ENCODE measurements around the gene SERPINA4. TPM values are rescaled to one million over a fixed set of nuclear protein-coding genes. Genes with fewer than 3 reads are reported as not detected.

The SERPINA4 gene
- total RNA-seq (not detected), polyA plus RNA-seq (not detected)
- long read RNA-seq, donor 1 = 0 reads
- long read RNA-seq, donor 2 = 0 reads

DNA sequence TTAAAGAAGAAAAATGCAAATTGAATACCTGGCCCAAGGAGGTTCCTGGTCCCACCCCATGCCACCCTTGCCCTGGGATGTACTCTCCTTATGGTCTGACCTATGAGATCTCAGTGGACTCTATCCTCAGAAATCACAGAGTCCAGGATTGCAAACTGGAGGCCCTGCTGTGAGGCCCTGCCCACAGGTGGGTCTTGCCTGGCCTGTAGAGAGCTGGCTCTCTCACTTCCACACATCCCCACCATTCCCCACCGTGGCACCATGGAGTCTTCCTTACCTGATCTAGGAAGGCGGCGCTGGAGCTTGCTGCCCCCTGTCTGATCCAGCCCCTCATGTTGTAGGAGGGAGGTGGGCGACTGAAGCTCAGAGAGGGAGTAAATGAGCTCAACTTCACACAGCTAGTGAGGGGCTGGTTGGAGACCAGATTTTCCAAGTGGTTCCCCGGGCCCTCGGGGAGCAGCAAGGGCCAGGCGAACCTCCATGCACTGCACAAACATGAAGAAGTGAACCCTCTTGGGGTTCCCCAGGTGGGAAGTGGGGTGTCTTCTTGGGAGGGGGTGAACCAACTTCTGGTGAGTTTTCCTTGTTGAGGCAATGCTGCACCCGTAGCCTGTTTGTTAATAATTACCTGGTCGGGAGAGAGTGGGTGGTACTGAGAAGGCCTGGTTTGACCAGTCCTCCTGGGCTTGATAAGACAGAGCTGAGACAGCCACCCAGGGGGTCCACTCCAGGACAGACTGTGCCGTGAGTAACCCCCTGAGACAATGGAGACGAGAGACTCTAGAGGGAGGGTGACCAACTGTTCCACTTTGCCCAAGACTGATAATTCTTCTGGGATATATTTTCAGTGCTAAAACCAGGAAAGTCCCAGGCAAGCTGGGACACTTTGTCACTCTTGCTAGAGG is at the start of gene SERPINA4:
Gene SERPINA4 (plus strand): TSS at position 692 of the 905 bp plus-strand sequence. CDS start 2,041 bp downstream, outside the sequence.
- Histone ChIP-seq H3K4me3 (ENCODE audit: low read length in 2 of 2) (no peak within 1 kb of the TSS), H3K4me1 (ENCODE audit: control insufficient read depth in 1 of 2, insufficient read depth in 2 of 2, low read length in 2 of 2) (no peaks in the 10 kb centered on the region), H3K9me3 (ENCODE audit: control insufficient read depth, low read length) (peaks cover 4% of the 10 kb centered on the region), H3K27me3 (ENCODE audit: control insufficient read depth in 1 of 2, insufficient read depth in 2 of 2, low read length in 1 of 2) (peaks cover 0 to 3% of the 10 kb centered on the region in 2 donors), H3K36me3 (ENCODE audit: control insufficient read depth in 1 of 2, insufficient read depth in 2 of 2, low read length in 1 of 2) (no peaks in the 10 kb centered on the region), H3K27ac (ENCODE audit: low read depth in 1 of 2, low read length in 2 of 2) (no peak within 1 kb of the TSS)
- 84 to 86% methylated on average over 11 of the region's 11 CpGs for WGBS, 2 donors
- intact Hi-C loops (cut with DNase I) = no loop called here
- ATAC-seq (ENCODE audit: low FRiP score) = no peak
- DNase-seq = no peak

DNA sequence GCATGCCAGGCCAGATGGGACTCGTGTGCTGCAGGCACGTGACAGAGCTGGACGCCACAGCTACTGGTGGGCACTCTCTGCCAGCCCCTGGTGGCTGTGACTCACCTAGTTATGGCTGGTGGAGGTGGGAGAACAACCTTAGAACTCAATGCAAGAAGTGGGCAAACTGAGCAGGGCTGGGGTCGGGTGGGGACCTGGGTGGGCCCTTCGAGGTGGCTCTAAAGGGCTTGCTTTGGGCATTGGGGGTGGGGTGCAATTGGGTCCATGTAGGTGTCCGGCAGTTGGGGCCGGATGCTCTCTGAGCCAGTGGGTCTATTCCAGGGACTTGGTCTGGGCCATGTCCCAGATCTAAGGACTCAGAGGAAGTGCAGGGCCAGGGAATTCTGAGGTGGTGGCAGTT is 46.9 kb upstream of the SERPINA4 start:
- H3K27ac ChIP-seq (ENCODE audit: low read depth in 1 of 2, low read length in 2 of 2) = no peak overlapping the region
- H3K9me3 ChIP-seq (ENCODE audit: control insufficient read depth, low read length) = no peaks in the 10 kb centered on the region
- H3K27me3 ChIP-seq (ENCODE audit: control insufficient read depth in 1 of 2, insufficient read depth in 2 of 2, low read length in 1 of 2) = no peaks in the 10 kb centered on the region
- intact Hi-C loops (cut with DNase I) = no loop called here
- H3K4me3 ChIP-seq (ENCODE audit: low read length in 2 of 2) = no peak overlapping the region
- no peaks in the 10 kb centered on the region for H3K4me1 ChIP-seq (ENCODE audit: control insufficient read depth in 1 of 2, insufficient read depth in 2 of 2, low read length in 2 of 2)
- WGBS, 2 donors = 80 to 86% methylated on average over 7 of the region's 7 CpGs
- ATAC-seq (ENCODE audit: low FRiP score) (no peak), DNase-seq (no peak)
- H3K36me3 ChIP-seq (ENCODE audit: control insufficient read depth in 1 of 2, insufficient read depth in 2 of 2, low read length in 1 of 2) = no peaks in the 10 kb centered on the region

- Histone ChIP-seq H3K36me3 (ENCODE audit: control insufficient read depth in 1 of 2, insufficient read depth in 2 of 2, low read length in 1 of 2) (no peaks in the 10 kb centered on the region), H3K4me3 (ENCODE audit: low read length in 2 of 2) (no peak overlapping the region), H3K27me3 (ENCODE audit: control insufficient read depth in 1 of 2, insufficient read depth in 2 of 2, low read length in 1 of 2) (no peaks in the 10 kb centered on the region), H3K27ac (ENCODE audit: low read depth in 1 of 2, low read length in 2 of 2) (no peak overlapping the region), H3K4me1 (ENCODE audit: control insufficient read depth in 1 of 2, insufficient read depth in 2 of 2, low read length in 2 of 2) (no peaks in the 10 kb centered on the region), H3K9me3 (ENCODE audit: control insufficient read depth, low read length) (no peaks in the 10 kb centered on the region)
- DNase-seq (no peak), ATAC-seq (ENCODE audit: low FRiP score) (no peak)
- intact Hi-C loops (cut with DNase I) = no loop called here
- 72 to 76% methylated on average over 9 of the region's 9 CpGs for WGBS, 2 donors
These were observed 45.8 kb upstream of the SERPINA4 start for GRCh38 chr14:94515426-94515825.

DNA sequence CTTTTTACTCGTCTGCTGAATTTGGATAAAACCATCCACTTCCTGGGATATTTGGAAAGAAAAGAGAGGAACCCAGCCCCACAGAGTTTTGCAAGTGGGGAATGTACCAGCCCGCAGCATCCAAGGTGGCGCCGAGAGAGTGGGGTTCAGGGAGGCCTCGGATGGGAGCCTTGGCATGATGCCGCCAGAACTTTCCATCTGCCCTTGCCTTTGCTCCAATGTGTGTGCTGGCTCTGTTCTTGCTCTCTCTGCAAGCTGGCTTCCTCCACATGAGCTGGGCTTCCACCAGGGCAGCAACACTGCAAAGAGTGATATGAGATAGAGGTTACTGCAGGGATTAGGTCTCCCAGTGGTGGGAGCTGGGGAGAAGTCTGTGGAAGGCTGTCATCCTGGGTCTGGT is 45.4 kb upstream of the SERPINA4 start:
- intact Hi-C loops (cut with DNase I) = no loop called here
- ATAC-seq (ENCODE audit: low FRiP score) = no peak
- Histone ChIP-seq H3K4me1 (ENCODE audit: control insufficient read depth in 1 of 2, insufficient read depth in 2 of 2, low read length in 2 of 2) (no peaks in the 10 kb centered on the region), H3K36me3 (ENCODE audit: control insufficient read depth in 1 of 2, insufficient read depth in 2 of 2, low read length in 1 of 2) (no peaks in the 10 kb centered on the region), H3K9me3 (ENCODE audit: control insufficient read depth, low read length) (no peaks in the 10 kb centered on the region), H3K27me3 (ENCODE audit: control insufficient read depth in 1 of 2, insufficient read depth in 2 of 2, low read length in 1 of 2) (no peaks in the 10 kb centered on the region), H3K4me3 (ENCODE audit: low read length in 2 of 2) (no peak overlapping the region), H3K27ac (ENCODE audit: low read depth in 1 of 2, low read length in 2 of 2) (no peak overlapping the region)
- no peak for DNase-seq
- WGBS, 2 donors = 78 to 88% methylated on average over 6 of the region's 6 CpGs

DNA sequence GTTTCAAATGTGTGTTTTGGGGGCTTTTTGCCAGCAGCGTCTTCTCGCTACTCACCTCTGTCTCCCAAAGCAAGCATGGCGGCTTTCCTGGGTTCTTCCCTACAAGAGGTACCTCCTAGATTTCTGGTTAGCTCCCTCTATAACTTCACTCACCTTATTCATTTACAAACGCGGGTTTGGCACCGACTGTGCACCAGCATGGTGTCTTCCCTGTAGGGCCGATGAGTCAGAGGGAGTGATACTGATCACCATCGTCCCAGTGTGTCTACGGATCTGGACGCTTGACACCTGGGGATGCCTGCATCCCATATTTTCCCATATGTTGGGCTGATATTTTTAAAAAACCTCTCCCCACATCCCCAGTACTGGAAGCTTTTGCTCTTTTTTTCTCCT is 44.0 kb upstream of the SERPINA4 start:
- H3K36me3 ChIP-seq (ENCODE audit: control insufficient read depth in 1 of 2, insufficient read depth in 2 of 2, low read length in 1 of 2) = no peaks in the 10 kb centered on the region
- H3K27ac ChIP-seq (ENCODE audit: low read depth in 1 of 2, low read length in 2 of 2) = no peak overlapping the region
- H3K27me3 ChIP-seq (ENCODE audit: control insufficient read depth in 1 of 2, insufficient read depth in 2 of 2, low read length in 1 of 2) = no peaks in the 10 kb centered on the region
- DNase-seq (no peak), ATAC-seq (ENCODE audit: low FRiP score) (no peak)
- intact Hi-C loops (cut with DNase I) = no loop called here
- 72% methylated on average over 10 of the region's 10 CpGs for WGBS, 2 donors
- H3K4me3 ChIP-seq (ENCODE audit: low read length in 2 of 2) = no peak overlapping the region
- H3K4me1 ChIP-seq (ENCODE audit: control insufficient read depth in 1 of 2, insufficient read depth in 2 of 2, low read length in 2 of 2) = no peaks in the 10 kb centered on the region
- no peaks in the 10 kb centered on the region for H3K9me3 ChIP-seq (ENCODE audit: control insufficient read depth, low read length)

DNA sequence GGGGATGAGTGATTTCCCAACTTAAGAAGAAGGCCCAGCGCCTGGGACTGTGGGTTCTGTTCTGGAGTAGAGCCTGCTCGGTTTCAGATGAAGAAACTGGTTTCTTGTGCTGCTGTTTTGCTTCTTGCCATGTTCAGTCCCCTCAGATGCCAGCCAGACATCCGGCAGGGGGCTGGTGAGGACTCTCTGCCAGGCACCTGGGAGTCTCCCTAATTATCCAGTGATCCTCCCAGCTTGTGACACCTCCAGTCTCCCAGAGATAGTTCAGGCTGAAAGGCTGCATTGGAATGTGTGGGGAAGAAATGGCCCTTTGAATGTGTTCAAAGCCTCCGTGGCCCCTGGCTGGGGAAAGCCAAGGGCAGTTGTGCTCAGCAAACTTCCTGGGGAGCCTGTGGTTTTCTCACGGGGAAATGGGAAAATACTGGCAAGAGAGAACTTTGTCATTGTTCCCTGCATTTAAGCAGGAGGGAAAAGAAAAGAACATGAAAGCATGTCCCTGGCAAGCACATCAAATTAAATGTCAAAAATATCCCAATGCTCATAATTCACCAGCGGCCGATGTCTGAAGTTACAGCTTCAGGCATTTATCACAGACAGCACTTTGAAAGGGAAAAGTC is 43.5 kb upstream of the SERPINA4 start:
- Histone ChIP-seq H3K4me3 (ENCODE audit: low read length in 2 of 2) (no peak overlapping the region), H3K9me3 (ENCODE audit: control insufficient read depth, low read length) (no peaks in the 10 kb centered on the region), H3K27ac (ENCODE audit: low read depth in 1 of 2, low read length in 2 of 2) (no peak overlapping the region), H3K4me1 (ENCODE audit: control insufficient read depth in 1 of 2, insufficient read depth in 2 of 2, low read length in 2 of 2) (no peaks in the 10 kb centered on the region), H3K27me3 (ENCODE audit: control insufficient read depth in 1 of 2, insufficient read depth in 2 of 2, low read length in 1 of 2) (no peaks in the 10 kb centered on the region), H3K36me3 (ENCODE audit: control insufficient read depth in 1 of 2, insufficient read depth in 2 of 2, low read length in 1 of 2) (no peaks in the 10 kb centered on the region)
- no peak for DNase-seq
- intact Hi-C loops (cut with DNase I) = no loop called here
- ATAC-seq (ENCODE audit: low FRiP score) = no peak
- WGBS, 2 donors = 29% methylated on average over 7 of the region's 7 CpGs

DNA sequence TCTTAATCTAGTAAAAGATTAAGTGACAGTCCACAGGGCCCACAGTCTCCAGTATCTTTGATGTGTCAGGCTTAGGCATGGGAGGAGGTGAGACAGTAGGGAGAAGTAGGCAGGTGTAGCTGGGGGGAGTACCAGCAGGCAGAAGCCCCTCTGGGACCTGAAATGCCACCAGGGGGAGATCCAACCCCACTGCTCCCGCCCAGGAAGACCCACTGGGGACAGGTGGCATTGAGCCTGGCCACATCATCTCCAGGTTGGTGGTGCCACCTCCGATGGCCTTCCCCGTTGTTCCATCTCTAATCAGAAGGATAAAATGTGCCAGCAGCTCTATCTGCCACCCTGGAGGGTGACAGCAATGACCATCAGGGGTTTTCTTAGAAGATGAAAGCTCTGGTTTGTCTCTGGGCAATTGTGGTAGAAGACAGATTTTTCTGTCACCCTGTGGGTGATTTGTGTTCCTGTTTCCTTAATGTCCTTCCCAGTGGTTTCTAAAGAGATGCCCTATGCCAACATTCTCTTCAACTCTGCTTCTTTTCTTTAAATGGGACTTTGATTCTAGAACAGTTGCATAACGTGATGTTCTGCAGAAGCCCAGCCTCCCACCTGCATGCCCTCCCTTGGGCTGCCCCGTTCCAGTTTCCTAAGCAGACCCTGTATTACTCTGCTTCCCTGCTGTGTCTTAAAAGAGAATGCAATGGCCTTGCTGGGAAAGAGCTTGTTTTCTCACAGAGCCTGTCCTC is 39.7 kb upstream of the SERPINA4 start:
- 49 to 60% methylated on average over 5 of the region's 5 CpGs for WGBS, 2 donors
- Histone ChIP-seq H3K27me3 (ENCODE audit: control insufficient read depth in 1 of 2, insufficient read depth in 2 of 2, low read length in 1 of 2) (no peaks in the 10 kb centered on the region), H3K4me3 (ENCODE audit: low read length in 2 of 2) (no peak overlapping the region), H3K9me3 (ENCODE audit: control insufficient read depth, low read length) (no peaks in the 10 kb centered on the region), H3K27ac (ENCODE audit: low read depth in 1 of 2, low read length in 2 of 2) (no peak overlapping the region), H3K4me1 (ENCODE audit: control insufficient read depth in 1 of 2, insufficient read depth in 2 of 2, low read length in 2 of 2) (no peaks in the 10 kb centered on the region), H3K36me3 (ENCODE audit: control insufficient read depth in 1 of 2, insufficient read depth in 2 of 2, low read length in 1 of 2) (no peaks in the 10 kb centered on the region)
- ATAC-seq (ENCODE audit: low FRiP score) = no peak
- DNase-seq = no peak
- intact Hi-C loops (cut with DNase I) = no loop called here

GRCh38 chr14:94522115-94522724 is 39.0 kb upstream of the SERPINA4 start:
- no peaks in the 10 kb centered on the region for H3K9me3 ChIP-seq (ENCODE audit: control insufficient read depth, low read length)
- intact Hi-C loops (cut with DNase I) = no loop called here
- H3K4me3 ChIP-seq (ENCODE audit: low read length in 2 of 2) = no peak overlapping the region
- DNase-seq (no peak), ATAC-seq (ENCODE audit: low FRiP score) (peak; percentile 6)
- H3K27ac ChIP-seq (ENCODE audit: low read depth in 1 of 2, low read length in 2 of 2) = no peak overlapping the region
- H3K36me3 ChIP-seq (ENCODE audit: control insufficient read depth in 1 of 2, insufficient read depth in 2 of 2, low read length in 1 of 2) = no peaks in the 10 kb centered on the region
- 85 to 92% methylated on average over 7 of the region's 7 CpGs for WGBS, 2 donors
- H3K27me3 ChIP-seq (ENCODE audit: control insufficient read depth in 1 of 2, insufficient read depth in 2 of 2, low read length in 1 of 2) = no peaks in the 10 kb centered on the region
- H3K4me1 ChIP-seq (ENCODE audit: control insufficient read depth in 1 of 2, insufficient read depth in 2 of 2, low read length in 2 of 2) = no peaks in the 10 kb centered on the region

Data from aorta (tissue), 5 donors.